ENCODE results near the gene TSLP.

GRCh38 chr5:111126896-111127295, 55.4 kb downstream of the TSLP start:
- TF ChIP-seq, protein P1, sequence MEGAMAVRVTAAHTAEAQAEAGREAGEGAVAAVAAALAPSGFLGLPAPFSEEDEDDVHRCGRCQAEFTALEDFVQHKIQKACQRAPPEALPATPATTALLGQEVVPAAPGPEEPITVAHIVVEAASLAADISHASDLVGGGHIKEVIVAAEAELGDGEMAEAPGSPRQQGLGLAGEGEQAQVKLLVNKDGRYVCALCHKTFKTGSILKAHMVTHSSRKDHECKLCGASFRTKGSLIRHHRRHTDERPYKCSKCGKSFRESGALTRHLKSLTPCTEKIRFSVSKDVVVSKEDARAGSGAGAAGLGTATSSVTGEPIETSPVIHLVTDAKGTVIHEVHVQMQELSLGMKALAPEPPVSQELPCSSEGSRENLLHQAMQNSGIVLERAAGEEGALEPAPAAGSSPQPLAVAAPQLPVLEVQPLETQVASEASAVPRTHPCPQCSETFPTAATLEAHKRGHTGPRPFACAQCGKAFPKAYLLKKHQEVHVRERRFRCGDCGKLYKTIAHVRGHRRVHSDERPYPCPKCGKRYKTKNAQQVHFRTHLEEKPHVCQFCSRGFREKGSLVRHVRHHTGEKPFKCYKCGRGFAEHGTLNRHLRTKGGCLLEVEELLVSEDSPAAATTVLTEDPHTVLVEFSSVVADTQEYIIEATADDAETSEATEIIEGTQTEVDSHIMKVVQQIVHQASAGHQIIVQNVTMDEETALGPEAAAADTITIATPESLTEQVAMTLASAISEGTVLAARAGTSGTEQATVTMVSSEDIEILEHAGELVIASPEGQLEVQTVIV (CRISPR knock-in tag; IDR thresholded peaks at IDR 0.05; ENCODE audit: borderline replicate concordance), result no peak
- no peak for TF ChIP-seq RAD21 (CRISPR knock-in tag; conservative IDR thresholded peaks at IDR 0.05 in 1 of 2, IDR thresholded peaks at IDR 0.05 in 1 of 2)
- no peak for TF ChIP-seq TAF1 (IDR thresholded peaks at IDR 0.05; ENCODE audit: control insufficient read depth, extremely low read depth, insufficient read depth, low read length, severe bottlenecking)
- TF ChIP-seq, protein P2, sequence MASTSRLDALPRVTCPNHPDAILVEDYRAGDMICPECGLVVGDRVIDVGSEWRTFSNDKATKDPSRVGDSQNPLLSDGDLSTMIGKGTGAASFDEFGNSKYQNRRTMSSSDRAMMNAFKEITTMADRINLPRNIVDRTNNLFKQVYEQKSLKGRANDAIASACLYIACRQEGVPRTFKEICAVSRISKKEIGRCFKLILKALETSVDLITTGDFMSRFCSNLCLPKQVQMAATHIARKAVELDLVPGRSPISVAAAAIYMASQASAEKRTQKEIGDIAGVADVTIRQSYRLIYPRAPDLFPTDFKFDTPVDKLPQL (IDR thresholded peaks at IDR 0.05; ENCODE audit: extremely low read depth, insufficient read length), result no peak
- TF ChIP-seq RNF219 (CRISPR knock-in tag; IDR thresholded peaks at IDR 0.05), result no peak
- no peak for TF ChIP-seq ATF2 (CRISPR knock-in tag; IDR thresholded peaks at IDR 0.05)
- no peak for TF ChIP-seq CAMTA2 (CRISPR knock-in tag; conservative IDR thresholded peaks at IDR 0.05)
- no peak for TF ChIP-seq HDAC6 (IDR thresholded peaks at IDR 0.05; ENCODE audit: low read depth, low read length)
- no peak for TF ChIP-seq ZC3H11A (IDR thresholded peaks at IDR 0.05; ENCODE audit: low read depth, low read length)
- no peak for TF ChIP-seq CBFB (CRISPR knock-in tag; IDR thresholded peaks at IDR 0.05)
- TF ChIP-seq HNRNPH1 (optimal IDR thresholded peaks at IDR 0.05; ENCODE audit: low read depth, low read length), result no peak
